HPDE6-E6E7 (cell line): ENCODE measurements around the gene LRRC8B.
"Not testable (repeated sequence)": the region's sequence is repeated elsewhere in the genome, so short reads cannot be mapped to it uniquely, and the experiment has no call there.

Source experiments
- DNase-seq: peaks from one replicate; pipeline ENCODE4 v3.0.0; 2011; ENCODE audit warnings: missing footprints; ENCODE audit errors: extremely low spot score

LRRC8B gene

GRCh38 chr1:89525169-89525855 is 683 bp downstream of the LRRC8B start:
- DNase-seq: no peak

- DNase-seq: no peak
These were observed 2.6 kb downstream of the LRRC8B start for GRCh38 chr1:89527256-89527655.

GRCh38 chr1:89527750-89528381 is 3.2 kb downstream of the LRRC8B start:
- DNase-seq: no peak

- no peak for DNase-seq
These were observed 3.8 kb downstream of the LRRC8B start for GRCh38 chr1:89528382-89528780.

- DNase-seq: no peak
These were observed 4.6 kb downstream of the LRRC8B start for GRCh38 chr1:89529196-89529595.

- DNase-seq: no peak
These were observed 5.9 kb downstream of the LRRC8B start for GRCh38 chr1:89530444-89531089.

GRCh38 chr1:89531480-89532139 is 7.0 kb downstream of the LRRC8B start:
- no peak for DNase-seq

GRCh38 chr1:89532228-89532627 is 7.6 kb downstream of the LRRC8B start:
- no peak for DNase-seq

GRCh38 chr1:89532866-89533265 is 8.2 kb downstream of the LRRC8B start:
- DNase-seq: no peak

- DNase-seq: no peak
These were observed 10.9 kb downstream of the LRRC8B start for GRCh38 chr1:89535537-89535936.

GRCh38 chr1:89536555-89537341 is 12.1 kb downstream of the LRRC8B start:
- no peak for DNase-seq

- DNase-seq: no peak
These were observed 13.7 kb downstream of the LRRC8B start for GRCh38 chr1:89538361-89538760.

- no peak for DNase-seq
These were observed 14.5 kb downstream of the LRRC8B start for GRCh38 chr1:89539128-89539527.

- DNase-seq: no peak
These were observed 15.9 kb downstream of the LRRC8B start for GRCh38 chr1:89540406-89540970.

GRCh38 chr1:89542345-89542744 is 17.7 kb downstream of the LRRC8B start:
- no peak for DNase-seq

GRCh38 chr1:89543632-89544031 is 19.0 kb downstream of the LRRC8B start:
- not testable (repeated sequence) for DNase-seq

- no peak for DNase-seq
These were observed 20.8 kb downstream of the LRRC8B start for GRCh38 chr1:89545264-89546038.

GRCh38 chr1:89546082-89546889 is 21.7 kb downstream of the LRRC8B start:
- DNase-seq: no peak

GRCh38 chr1:89546934-89547562 is 22.4 kb downstream of the LRRC8B start:
- DNase-seq: no peak
